ENCODE results near the gene KIF21A. TPM values are rescaled to one million over a fixed set of nuclear protein-coding genes. Genes with fewer than 3 reads are reported as not detected.

The KIF21A gene
- total and polyA plus RNA-seq, 7 donors = 8.5 to 33.6 (median 26.7) TPM

DNA sequence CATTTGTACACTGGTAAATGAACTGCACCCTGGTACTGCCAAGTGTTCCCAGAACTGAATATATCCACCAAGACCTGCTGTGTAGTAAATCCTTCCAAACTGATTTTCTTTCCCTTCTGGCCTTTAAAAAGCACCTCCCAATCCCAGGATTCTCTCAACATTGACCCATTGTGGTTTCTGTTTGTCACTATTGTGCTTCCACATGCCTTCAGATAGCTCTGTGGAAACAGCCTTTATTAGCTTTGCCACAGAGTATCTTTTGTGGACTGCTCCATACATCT is 949 bp upstream of the KIF21A start:
- intact Hi-C loops (cut with DNase I) = no loop called here
- Histone ChIP-seq H3K27me3 (ENCODE audit: insufficient read depth in 3 of 3, low read length in 2 of 3) (no peaks in the 10 kb centered on the region), H3K27ac (peak overlapping the region; percentile 91), H3K36me3 (ENCODE audit: insufficient read depth in 1 of 2, low read depth in 1 of 2) (no peaks in the 10 kb centered on the region), H3K9me3 (no peaks in the 10 kb centered on the region), H3K4me3 (peak overlapping the region; percentile 95), H3K4me1 (peaks cover 23% of the 10 kb centered on the region)
- no peak for ATAC-seq
- TF ChIP-seq, protein P1, sequence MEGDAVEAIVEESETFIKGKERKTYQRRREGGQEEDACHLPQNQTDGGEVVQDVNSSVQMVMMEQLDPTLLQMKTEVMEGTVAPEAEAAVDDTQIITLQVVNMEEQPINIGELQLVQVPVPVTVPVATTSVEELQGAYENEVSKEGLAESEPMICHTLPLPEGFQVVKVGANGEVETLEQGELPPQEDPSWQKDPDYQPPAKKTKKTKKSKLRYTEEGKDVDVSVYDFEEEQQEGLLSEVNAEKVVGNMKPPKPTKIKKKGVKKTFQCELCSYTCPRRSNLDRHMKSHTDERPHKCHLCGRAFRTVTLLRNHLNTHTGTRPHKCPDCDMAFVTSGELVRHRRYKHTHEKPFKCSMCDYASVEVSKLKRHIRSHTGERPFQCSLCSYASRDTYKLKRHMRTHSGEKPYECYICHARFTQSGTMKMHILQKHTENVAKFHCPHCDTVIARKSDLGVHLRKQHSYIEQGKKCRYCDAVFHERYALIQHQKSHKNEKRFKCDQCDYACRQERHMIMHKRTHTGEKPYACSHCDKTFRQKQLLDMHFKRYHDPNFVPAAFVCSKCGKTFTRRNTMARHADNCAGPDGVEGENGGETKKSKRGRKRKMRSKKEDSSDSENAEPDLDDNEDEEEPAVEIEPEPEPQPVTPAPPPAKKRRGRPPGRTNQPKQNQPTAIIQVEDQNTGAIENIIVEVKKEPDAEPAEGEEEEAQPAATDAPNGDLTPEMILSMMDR (IDR thresholded peaks at IDR 0.05) = no peak
- no peak for DNase-seq

DNA sequence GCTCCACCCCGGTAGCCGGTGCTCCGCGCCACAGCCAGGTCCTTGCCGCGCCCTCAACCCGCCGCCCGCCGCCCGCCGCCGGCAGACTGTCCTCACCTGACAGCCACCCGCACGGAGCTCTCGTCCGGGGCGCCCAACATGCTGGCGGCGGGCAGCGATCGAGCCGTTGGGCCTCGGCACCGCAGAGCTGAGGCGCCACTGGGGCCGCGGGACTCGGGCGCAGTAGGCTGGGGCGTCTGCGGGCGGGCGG is 164 bp downstream of the KIF21A start:
- Histone ChIP-seq H3K4me3 (peak overlapping the region; percentile 95), H3K4me1 (peaks cover 23% of the 10 kb centered on the region), H3K36me3 (ENCODE audit: insufficient read depth in 1 of 2, low read depth in 1 of 2) (no peaks in the 10 kb centered on the region), H3K9me3 (no peaks in the 10 kb centered on the region), H3K27me3 (ENCODE audit: insufficient read depth in 3 of 3, low read length in 2 of 3) (no peaks in the 10 kb centered on the region), H3K27ac (peak overlapping the region; percentile 91)
- intact Hi-C loops (cut with DNase I) = no loop called here
- ATAC-seq (peak; percentile 18 to 46 (median 28)), DNase-seq (no peak)
- TF ChIP-seq, protein P1 (IDR thresholded peaks at IDR 0.05) = no peak
- WGBS, 3 donors = 0 to 1% (median 0%) methylated on average over 16 to 34 of the region's 34 CpGs

DNA sequence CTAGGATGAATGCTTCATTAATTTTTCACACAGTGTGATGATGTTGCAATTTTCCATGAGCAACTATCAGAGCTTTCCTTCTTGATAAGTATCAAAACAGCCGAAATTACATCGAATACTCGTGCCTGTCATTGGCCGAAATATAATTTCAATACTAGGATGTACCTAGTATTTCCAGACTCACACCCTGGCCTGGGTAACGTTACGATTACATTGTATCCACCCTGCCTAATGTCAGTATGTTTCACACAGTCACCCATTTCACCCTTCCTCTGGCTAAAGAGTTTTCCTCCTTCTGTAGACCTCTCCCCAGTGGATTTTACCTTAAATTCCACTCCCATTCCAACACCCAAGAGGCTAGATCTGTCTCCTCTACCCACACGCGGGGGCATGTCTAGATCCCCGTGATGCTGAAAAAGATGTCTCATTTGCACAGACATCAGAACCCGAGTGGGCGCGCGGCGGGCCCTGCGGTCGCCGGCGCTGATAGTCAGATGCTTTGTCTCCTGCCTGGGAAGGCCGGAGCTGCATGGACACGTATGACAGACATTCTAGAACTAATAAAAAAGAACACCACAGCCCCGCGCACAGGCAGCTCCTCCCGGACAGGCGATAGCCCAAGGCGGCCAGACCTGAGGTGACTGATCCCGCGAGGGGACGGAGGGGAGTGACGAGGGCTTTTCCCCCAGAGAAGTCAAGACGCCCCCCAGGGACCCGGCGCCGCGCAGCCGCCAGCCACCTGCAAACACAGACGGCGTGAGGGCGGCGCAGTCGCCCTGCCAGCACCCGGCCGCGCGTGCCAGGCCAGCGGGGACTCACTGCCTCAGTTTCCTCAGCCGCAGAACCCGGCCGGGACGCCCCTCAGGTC is 723 bp downstream of the KIF21A start:
- 2 to 5% (median 5%) methylated on average over 29 to 49 of the region's 49 CpGs for WGBS, 3 donors
- Histone ChIP-seq H3K27me3 (ENCODE audit: insufficient read depth in 3 of 3, low read length in 2 of 3) (no peaks in the 10 kb centered on the region), H3K27ac (peak overlapping the region; percentile 91), H3K36me3 (ENCODE audit: insufficient read depth in 1 of 2, low read depth in 1 of 2) (no peaks in the 10 kb centered on the region), H3K4me3 (peak overlapping the region; percentile 95), H3K9me3 (no peaks in the 10 kb centered on the region), H3K4me1 (peaks cover 23% of the 10 kb centered on the region)
- peak; percentile 34 to 65 for DNase-seq
- TF ChIP-seq, protein P1 (IDR thresholded peaks at IDR 0.05) = no peak
- intact Hi-C loops (cut with DNase I) = no loop called here
- ATAC-seq = peak; percentile 24 to 46 (median 36)

DNA sequence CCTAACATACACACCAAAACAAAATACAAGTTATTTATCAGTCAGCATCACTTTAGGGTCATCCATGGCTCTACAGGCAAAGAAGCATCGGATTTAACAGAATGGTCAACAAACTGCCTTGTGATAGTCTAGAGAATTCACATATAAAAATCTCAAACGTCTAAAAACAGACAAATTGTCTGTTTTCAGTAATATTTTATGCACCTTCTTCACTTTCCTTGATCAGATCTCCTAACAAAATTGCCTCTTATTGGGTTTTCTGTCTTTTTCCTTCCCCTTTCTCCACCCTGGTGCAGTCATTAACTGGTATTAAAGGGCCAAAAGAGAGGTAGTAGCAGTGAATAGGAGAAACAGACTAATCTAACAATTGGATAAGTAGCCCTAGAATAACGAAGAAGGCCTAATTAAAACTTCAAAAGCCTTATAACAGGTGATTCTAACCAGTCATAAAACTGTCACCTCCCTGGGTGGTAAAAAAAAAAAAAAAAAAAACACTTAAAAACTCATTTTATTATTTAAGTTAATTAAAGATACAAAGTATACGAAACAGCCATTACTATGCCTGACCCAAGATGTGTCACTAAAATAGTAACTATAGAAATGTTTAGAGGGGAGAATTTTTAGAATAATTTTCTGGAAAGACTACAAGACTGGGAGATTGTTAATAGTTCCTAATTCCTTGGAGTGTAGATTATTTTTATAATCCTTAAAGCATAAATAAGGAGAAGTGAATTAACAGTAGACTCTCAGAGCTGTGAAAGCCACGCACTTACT is 1.5 kb downstream of the KIF21A start:
- Histone ChIP-seq H3K4me3 (peak overlapping the region; percentile 95), H3K27ac (peak overlapping the region; percentile 91), H3K4me1 (peaks cover 28% of the 10 kb centered on the region), H3K9me3 (no peaks in the 10 kb centered on the region), H3K36me3 (ENCODE audit: insufficient read depth in 1 of 2, low read depth in 1 of 2) (no peaks in the 10 kb centered on the region), H3K27me3 (ENCODE audit: insufficient read depth in 3 of 3, low read length in 2 of 3) (no peaks in the 10 kb centered on the region)
- intact Hi-C loops (cut with DNase I) = no loop called here
- WGBS, 3 donors = 49 to 71% (median 57%) methylated on average over 5 of the region's 5 CpGs
- DNase-seq (no peak), ATAC-seq (no peak)
- TF ChIP-seq, protein P1 (IDR thresholded peaks at IDR 0.05) = no peak
